ENCODE measurements around the gene CNOT10.
"Not testable (repeated sequence)": the region's sequence is repeated elsewhere in the genome, so short reads cannot be mapped to it uniquely, and the experiment has no call there.

The CNOT10 gene

GRCh38 chr3:32662647-32663046 is 22.3 kb upstream of the CNOT10 start:
- Histone ChIP-seq H3K27me3 (ENCODE audit: insufficient read depth, low read length) (peaks cover 2% of the 10 kb centered on the region; the same call in 1 of the 2 replicates), H3K36me3 (ENCODE audit: insufficient read depth, low read length) (no peaks in the 10 kb centered on the region), H3K27ac (ENCODE audit: low read depth, low read length, poor library complexity, severe bottlenecking) (no peak overlapping the region), H3K9me2 (ENCODE audit: low read depth, low read length) (no peaks in the 10 kb centered on the region), H3F3A (ENCODE audit: insufficient read depth, low read length) (no peaks in the 10 kb centered on the region), H2AFZ (ENCODE audit: low read length) (no peak overlapping the region), H3K4me3 (ENCODE audit: low read depth, low read length, poor library complexity, severe bottlenecking) (no peak overlapping the region), H3K4me1 (ENCODE audit: insufficient read depth, low read length, severe bottlenecking) (peaks cover 10% of the 10 kb centered on the region), H3K9ac (ENCODE audit: low read length) (no peak overlapping the region), H3K79me2 (ENCODE audit: insufficient read depth, low read length) (no peaks in the 10 kb centered on the region), H4K20me1 (ENCODE audit: insufficient read depth, low read length) (no peaks in the 10 kb centered on the region), H3K9me3 (ENCODE audit: low read length) (no peaks in the 10 kb centered on the region), H3K4me2 (ENCODE audit: low read length) (no peak overlapping the region)
- TF ChIP-seq EZH2 (IDR thresholded peaks at IDR 0.05; ENCODE audit: borderline replicate concordance, low read length), result no peak
- TF ChIP-seq CTCF (IDR thresholded peaks at IDR 0.05; ENCODE audit: low read length), result no peak

- H4K20me1 ChIP-seq (ENCODE audit: insufficient read depth, low read length); H2AFZ ChIP-seq (ENCODE audit: low read length); H3F3A ChIP-seq (ENCODE audit: insufficient read depth, low read length); H3K9me3 ChIP-seq (ENCODE audit: low read length); H3K36me3 ChIP-seq (ENCODE audit: insufficient read depth, low read length); H3K27me3 ChIP-seq (ENCODE audit: insufficient read depth, low read length); H3K27ac ChIP-seq (ENCODE audit: low read depth, low read length, poor library complexity, severe bottlenecking); H3K4me2 ChIP-seq (ENCODE audit: low read length); H3K79me2 ChIP-seq (ENCODE audit: insufficient read depth, low read length); H3K9me2 ChIP-seq (ENCODE audit: low read depth, low read length); H3K4me3 ChIP-seq (ENCODE audit: low read depth, low read length, poor library complexity, severe bottlenecking); H3K9ac ChIP-seq (ENCODE audit: low read length); H3K4me1 ChIP-seq (ENCODE audit: insufficient read depth, low read length, severe bottlenecking): not testable (repeated sequence)
- peak; percentile 32; the same call in 1 of the 2 replicates for TF ChIP-seq CTCF (IDR thresholded peaks at IDR 0.05; ENCODE audit: low read length)
Observed at GRCh38 chr3:32664630-32665075, 20.3 kb upstream of the CNOT10 start.

GRCh38 chr3:32667072-32667582 is 17.9 kb upstream of the CNOT10 start:
- H4K20me1 ChIP-seq (ENCODE audit: insufficient read depth, low read length), result no peaks in the 10 kb centered on the region
- H3K4me2 ChIP-seq (ENCODE audit: low read length), result no peak overlapping the region
- no peaks in the 10 kb centered on the region for H3K27me3 ChIP-seq (ENCODE audit: insufficient read depth, low read length)
- no peak overlapping the region for H3K9ac ChIP-seq (ENCODE audit: low read length)
- no peak overlapping the region for H2AFZ ChIP-seq (ENCODE audit: low read length)
- no peaks in the 10 kb centered on the region for H3K9me2 ChIP-seq (ENCODE audit: low read depth, low read length)
- H3K4me3 ChIP-seq (ENCODE audit: low read depth, low read length, poor library complexity, severe bottlenecking), result no peak overlapping the region
- H3K4me1 ChIP-seq (ENCODE audit: insufficient read depth, low read length, severe bottlenecking), result no peaks in the 10 kb centered on the region
- H3K27ac ChIP-seq (ENCODE audit: low read depth, low read length, poor library complexity, severe bottlenecking), result no peak overlapping the region
- TF ChIP-seq EZH2 (IDR thresholded peaks at IDR 0.05; ENCODE audit: borderline replicate concordance, low read length) (no peak), CTCF (IDR thresholded peaks at IDR 0.05; ENCODE audit: low read length) (no peak)
- H3F3A ChIP-seq (ENCODE audit: insufficient read depth, low read length), result no peaks in the 10 kb centered on the region
- H3K79me2 ChIP-seq (ENCODE audit: insufficient read depth, low read length), result no peaks in the 10 kb centered on the region
- H3K9me3 ChIP-seq (ENCODE audit: low read length), result no peaks in the 10 kb centered on the region
- no peaks in the 10 kb centered on the region for H3K36me3 ChIP-seq (ENCODE audit: insufficient read depth, low read length)

- H3F3A ChIP-seq (ENCODE audit: insufficient read depth, low read length); H3K9me3 ChIP-seq (ENCODE audit: low read length); H3K36me3 ChIP-seq (ENCODE audit: insufficient read depth, low read length); H3K27ac ChIP-seq (ENCODE audit: low read depth, low read length, poor library complexity, severe bottlenecking); H3K27me3 ChIP-seq (ENCODE audit: insufficient read depth, low read length); H3K9ac ChIP-seq (ENCODE audit: low read length); H3K4me3 ChIP-seq (ENCODE audit: low read depth, low read length, poor library complexity, severe bottlenecking); H3K9me2 ChIP-seq (ENCODE audit: low read depth, low read length); H3K4me1 ChIP-seq (ENCODE audit: insufficient read depth, low read length, severe bottlenecking); H3K79me2 ChIP-seq (ENCODE audit: insufficient read depth, low read length); H2AFZ ChIP-seq (ENCODE audit: low read length); H3K4me2 ChIP-seq (ENCODE audit: low read length); H4K20me1 ChIP-seq (ENCODE audit: insufficient read depth, low read length): not testable (repeated sequence)
Observed at GRCh38 chr3:32669226-32669625, 15.8 kb upstream of the CNOT10 start.

- H3K9ac ChIP-seq (ENCODE audit: low read length); H3K4me2 ChIP-seq (ENCODE audit: low read length); H3K79me2 ChIP-seq (ENCODE audit: insufficient read depth, low read length); H3K4me1 ChIP-seq (ENCODE audit: insufficient read depth, low read length, severe bottlenecking); H3K27ac ChIP-seq (ENCODE audit: low read depth, low read length, poor library complexity, severe bottlenecking); H3K27me3 ChIP-seq (ENCODE audit: insufficient read depth, low read length); H4K20me1 ChIP-seq (ENCODE audit: insufficient read depth, low read length); H3K9me3 ChIP-seq (ENCODE audit: low read length); H3K9me2 ChIP-seq (ENCODE audit: low read depth, low read length); H2AFZ ChIP-seq (ENCODE audit: low read length); H3K4me3 ChIP-seq (ENCODE audit: low read depth, low read length, poor library complexity, severe bottlenecking); H3K36me3 ChIP-seq (ENCODE audit: insufficient read depth, low read length); H3F3A ChIP-seq (ENCODE audit: insufficient read depth, low read length): not testable (repeated sequence)
Observed at GRCh38 chr3:32673730-32674129, 11.3 kb upstream of the CNOT10 start.

Data from OCI-LY1 (cell line).